ENCODE data around the gene HINFP.
"Not testable (repeated sequence)": the region's sequence is repeated elsewhere in the genome, so short reads cannot be mapped to it uniquely, and the experiment has no call there.

HINFP gene

DNA sequence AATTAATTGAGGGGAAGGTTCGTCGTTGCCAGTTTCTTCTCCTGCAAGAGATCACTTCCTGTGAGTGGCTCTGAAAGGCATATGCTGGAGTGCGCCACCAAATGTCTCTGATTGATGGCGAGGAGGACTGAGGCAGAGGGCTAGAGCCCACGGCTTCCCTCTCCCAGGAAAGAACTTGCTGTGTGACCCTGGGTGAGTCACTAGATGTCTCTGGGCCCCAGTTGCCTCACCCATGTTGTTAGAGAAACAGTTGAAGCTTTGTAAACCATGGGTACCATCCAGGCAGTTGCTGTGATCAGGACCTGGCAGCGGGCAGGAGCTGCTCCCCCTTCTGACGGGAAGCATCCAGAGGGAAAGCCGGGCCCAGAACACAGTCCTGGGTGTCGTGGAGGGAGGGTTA is 30.7 kb downstream of the HINFP start:
- Histone ChIP-seq H3K4me1 (ENCODE audit: insufficient read depth, low read length) (no peaks in the 10 kb centered on the region), H3K27me3 (ENCODE audit: insufficient read depth, low read length) (peaks cover 58% of the 10 kb centered on the region), H3K4me3 (ENCODE audit: low read length) (no peak overlapping the region), H3K9ac (ENCODE audit: low read depth, low read length) (no peak overlapping the region), H3K36me3 (ENCODE audit: insufficient read depth, low read depth, low read length) (no peaks in the 10 kb centered on the region), H3K9me3 (ENCODE audit: insufficient read depth, low read depth, low read length) (no peaks in the 10 kb centered on the region), H3K27ac (ENCODE audit: low read length) (no peak overlapping the region)

DNA sequence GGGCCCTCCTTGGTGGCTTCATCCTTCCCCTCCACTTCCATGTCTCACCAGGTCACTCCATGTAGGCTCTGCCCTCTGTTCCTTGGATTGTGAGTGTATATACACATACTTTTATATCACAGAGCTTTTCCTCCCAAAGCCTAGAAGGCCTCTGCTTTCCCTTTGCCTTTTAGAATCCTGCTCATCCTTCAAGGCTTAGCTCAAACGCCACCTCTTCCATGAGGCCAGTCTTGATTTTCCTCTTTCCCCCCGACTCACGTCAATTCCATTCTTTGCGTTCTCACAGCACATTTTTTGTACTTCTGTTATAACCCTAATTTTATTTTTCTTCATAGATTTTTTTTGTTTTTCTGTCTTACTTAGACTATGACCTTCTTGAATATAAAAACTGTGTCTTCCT is 31.2 kb downstream of the HINFP start:
- Histone ChIP-seq H3K36me3 (ENCODE audit: insufficient read depth, low read depth, low read length) (no peaks in the 10 kb centered on the region), H3K27me3 (ENCODE audit: insufficient read depth, low read length) (peaks cover 53% of the 10 kb centered on the region), H3K9ac (ENCODE audit: low read depth, low read length) (no peak overlapping the region), H3K27ac (ENCODE audit: low read length) (no peak overlapping the region), H3K4me3 (ENCODE audit: low read length) (no peak overlapping the region), H3K9me3 (ENCODE audit: insufficient read depth, low read depth, low read length) (no peaks in the 10 kb centered on the region), H3K4me1 (ENCODE audit: insufficient read depth, low read length) (no peaks in the 10 kb centered on the region)

DNA sequence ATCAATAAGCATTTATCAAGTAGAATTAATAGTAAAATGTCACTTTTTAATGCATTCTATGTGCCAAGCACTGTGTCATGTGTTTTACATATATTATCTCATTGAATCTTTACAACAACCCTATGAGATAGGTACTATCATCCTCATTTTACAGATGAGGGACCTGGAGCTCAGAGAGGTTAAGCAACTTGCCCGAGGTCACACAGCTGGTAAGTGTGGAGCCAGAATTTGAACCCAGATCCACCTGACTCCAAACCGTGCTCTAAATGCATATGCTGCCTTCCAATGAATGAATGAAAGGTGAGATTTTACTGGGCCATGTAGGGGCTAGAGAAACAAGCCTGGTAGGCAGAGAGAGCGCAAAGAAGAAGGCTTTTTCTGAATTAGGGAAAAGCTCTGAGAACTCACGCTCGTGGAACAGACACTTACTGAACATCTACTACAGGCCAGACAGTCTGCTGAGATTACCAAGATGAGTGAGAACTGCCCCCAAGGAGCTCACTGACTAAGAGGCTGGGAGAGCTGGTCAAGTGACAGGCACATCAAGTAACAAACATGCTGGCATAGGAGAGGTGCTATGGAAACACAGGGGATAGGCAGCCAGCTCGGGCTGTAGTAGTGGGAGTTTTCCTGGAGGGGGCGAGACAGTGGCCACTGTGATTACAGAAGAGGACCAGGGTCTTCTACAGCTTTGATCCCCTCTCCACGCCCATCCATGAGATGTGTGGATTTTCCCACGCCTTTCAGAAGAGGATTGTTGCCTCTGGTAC is 31.9 kb downstream of the HINFP start:
- no peaks in the 10 kb centered on the region for H3K36me3 ChIP-seq (ENCODE audit: insufficient read depth, low read depth, low read length)
- no peak overlapping the region for H3K4me3 ChIP-seq (ENCODE audit: low read length)
- H3K9me3 ChIP-seq (ENCODE audit: insufficient read depth, low read depth, low read length) = no peaks in the 10 kb centered on the region
- H3K27ac ChIP-seq (ENCODE audit: low read length) = no peak overlapping the region
- no peak overlapping the region for H3K9ac ChIP-seq (ENCODE audit: low read depth, low read length)
- H3K27me3 ChIP-seq (ENCODE audit: insufficient read depth, low read length) = peaks cover 46% of the 10 kb centered on the region
- H3K4me1 ChIP-seq (ENCODE audit: insufficient read depth, low read length) = no peaks in the 10 kb centered on the region

DNA sequence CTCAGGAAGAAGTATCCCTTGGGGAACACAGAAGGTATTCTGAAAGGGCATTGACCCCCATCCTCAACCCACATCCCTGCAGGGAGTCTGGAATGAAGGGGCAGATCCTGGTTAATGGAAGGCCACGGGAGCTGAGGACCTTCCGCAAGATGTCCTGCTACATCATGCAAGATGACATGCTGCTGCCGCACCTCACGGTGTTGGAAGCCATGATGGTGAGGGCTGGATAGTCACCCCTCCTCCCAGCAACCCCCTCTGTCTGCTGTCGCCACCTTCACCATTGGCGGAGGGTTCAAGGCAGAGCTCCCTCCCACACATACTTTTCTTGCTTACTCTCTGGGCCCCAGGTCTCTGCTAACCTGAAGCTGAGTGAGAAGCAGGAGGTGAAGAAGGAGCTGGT is 32.8 kb downstream of the HINFP start:
- no peaks in the 10 kb centered on the region for H3K9me3 ChIP-seq (ENCODE audit: insufficient read depth, low read depth, low read length)
- H3K36me3 ChIP-seq (ENCODE audit: insufficient read depth, low read depth, low read length) = no peaks in the 10 kb centered on the region
- no peak overlapping the region for H3K27ac ChIP-seq (ENCODE audit: low read length)
- no peak overlapping the region for H3K9ac ChIP-seq (ENCODE audit: low read depth, low read length)
- H3K4me1 ChIP-seq (ENCODE audit: insufficient read depth, low read length) = no peaks in the 10 kb centered on the region
- H3K27me3 ChIP-seq (ENCODE audit: insufficient read depth, low read length) = peaks cover 37% of the 10 kb centered on the region
- H3K4me3 ChIP-seq (ENCODE audit: low read length) = no peak overlapping the region

DNA sequence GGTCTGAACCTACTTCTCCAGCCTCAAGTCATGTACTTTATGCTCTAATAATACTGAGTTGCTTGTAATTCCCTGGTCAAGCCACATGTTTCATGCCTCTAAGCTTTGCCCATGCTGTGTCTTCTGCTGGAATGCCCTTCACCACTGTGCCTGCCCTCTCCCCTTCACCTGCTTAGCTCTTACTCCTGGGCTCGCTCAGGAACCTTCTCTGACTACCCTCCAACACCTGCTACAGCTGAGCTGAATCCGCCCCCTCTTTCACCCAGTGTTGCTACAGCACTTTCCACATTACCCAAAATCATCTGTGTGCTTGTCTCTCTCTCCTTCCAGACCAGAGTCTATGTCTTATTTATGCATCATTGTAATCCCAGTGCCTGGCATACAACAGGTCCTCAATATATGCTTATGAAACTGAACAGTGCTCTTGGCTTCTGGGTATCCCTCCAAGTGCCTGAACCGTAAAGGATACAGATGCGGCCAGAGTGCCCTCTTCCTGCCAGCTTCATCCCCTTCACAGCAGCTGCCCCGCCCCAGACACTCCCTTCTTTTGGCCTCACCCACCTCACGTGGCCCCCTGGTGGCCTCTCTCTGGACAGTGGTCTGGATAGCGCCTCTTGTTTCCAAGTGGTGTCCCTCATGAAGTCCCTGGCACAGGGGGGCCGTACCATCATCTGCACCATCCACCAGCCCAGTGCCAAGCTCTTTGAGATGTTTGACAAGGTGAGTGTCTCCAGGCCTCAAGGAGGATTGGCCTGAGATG is 34.5 kb downstream of the HINFP start:
- H3K27me3 ChIP-seq (ENCODE audit: insufficient read depth, low read length) = peaks cover 19% of the 10 kb centered on the region

DNA sequence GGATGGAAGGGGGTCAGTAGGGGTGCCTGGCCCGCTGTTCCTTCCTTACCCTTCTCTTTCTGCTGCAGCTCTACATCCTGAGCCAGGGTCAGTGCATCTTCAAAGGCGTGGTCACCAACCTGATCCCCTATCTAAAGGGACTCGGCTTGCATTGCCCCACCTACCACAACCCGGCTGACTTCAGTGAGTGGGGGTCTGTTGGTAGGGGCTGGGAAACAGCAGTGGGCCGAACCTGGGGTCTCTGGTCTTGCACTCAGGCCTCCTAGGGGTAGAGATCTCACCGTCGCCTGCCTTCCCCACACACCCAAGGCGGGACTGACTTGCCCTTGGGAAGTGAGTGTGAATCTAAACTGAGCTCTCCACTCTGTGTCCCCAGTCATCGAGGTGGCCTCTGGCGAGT is 35.1 kb downstream of the HINFP start:
- Histone ChIP-seq H3K4me1 (ENCODE audit: insufficient read depth, low read length) (no peaks in the 10 kb centered on the region), H3K36me3 (ENCODE audit: insufficient read depth, low read depth, low read length) (no peaks in the 10 kb centered on the region), H3K27me3 (ENCODE audit: insufficient read depth, low read length) (peaks cover 14% of the 10 kb centered on the region), H3K4me3 (ENCODE audit: low read length) (no peak overlapping the region), H3K27ac (ENCODE audit: low read length) (no peak overlapping the region), H3K9ac (ENCODE audit: low read depth, low read length) (no peak overlapping the region), H3K9me3 (ENCODE audit: insufficient read depth, low read depth, low read length) (no peaks in the 10 kb centered on the region)

More for the DNA sequence above, 34.5 kb downstream of the HINFP start:
- Histone ChIP-seq H3K36me3 (ENCODE audit: insufficient read depth, low read depth, low read length) (no peaks in the 10 kb centered on the region), H3K9ac (ENCODE audit: low read depth, low read length) (no peak overlapping the region), H3K27ac (ENCODE audit: low read length) (no peak overlapping the region), H3K4me3 (ENCODE audit: low read length) (no peak overlapping the region), H3K9me3 (ENCODE audit: insufficient read depth, low read depth, low read length) (no peaks in the 10 kb centered on the region), H3K4me1 (ENCODE audit: insufficient read depth, low read length) (no peaks in the 10 kb centered on the region)

DNA sequence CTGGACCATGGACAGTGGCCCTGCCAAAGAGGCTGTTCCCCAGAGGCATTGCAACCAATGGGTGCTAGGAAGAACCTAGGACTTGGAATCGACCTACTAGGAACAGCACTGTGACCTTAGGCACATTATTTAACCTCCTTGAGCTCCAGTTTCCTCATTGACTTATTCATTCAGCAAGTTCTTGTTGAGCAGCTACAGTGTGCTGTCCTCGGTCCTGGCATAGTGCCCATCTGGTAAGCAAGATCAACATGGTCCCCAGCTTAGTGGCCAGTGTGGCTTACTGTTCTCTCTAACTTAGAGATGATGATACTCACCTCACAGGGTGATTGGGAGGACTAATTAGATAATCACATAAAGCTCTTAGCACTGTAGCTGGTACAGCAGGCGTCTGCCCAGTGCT is 35.7 kb downstream of the HINFP start:
- H3K9ac ChIP-seq (ENCODE audit: low read depth, low read length) = no peak overlapping the region
- no peaks in the 10 kb centered on the region for H3K9me3 ChIP-seq (ENCODE audit: insufficient read depth, low read depth, low read length)
- H3K27ac ChIP-seq (ENCODE audit: low read length) = no peak overlapping the region
- H3K4me1 ChIP-seq (ENCODE audit: insufficient read depth, low read length) = no peaks in the 10 kb centered on the region
- H3K4me3 ChIP-seq (ENCODE audit: low read length) = no peak overlapping the region
- H3K36me3 ChIP-seq (ENCODE audit: insufficient read depth, low read depth, low read length) = no peaks in the 10 kb centered on the region
- peaks cover 8% of the 10 kb centered on the region for H3K27me3 ChIP-seq (ENCODE audit: insufficient read depth, low read length)

DNA sequence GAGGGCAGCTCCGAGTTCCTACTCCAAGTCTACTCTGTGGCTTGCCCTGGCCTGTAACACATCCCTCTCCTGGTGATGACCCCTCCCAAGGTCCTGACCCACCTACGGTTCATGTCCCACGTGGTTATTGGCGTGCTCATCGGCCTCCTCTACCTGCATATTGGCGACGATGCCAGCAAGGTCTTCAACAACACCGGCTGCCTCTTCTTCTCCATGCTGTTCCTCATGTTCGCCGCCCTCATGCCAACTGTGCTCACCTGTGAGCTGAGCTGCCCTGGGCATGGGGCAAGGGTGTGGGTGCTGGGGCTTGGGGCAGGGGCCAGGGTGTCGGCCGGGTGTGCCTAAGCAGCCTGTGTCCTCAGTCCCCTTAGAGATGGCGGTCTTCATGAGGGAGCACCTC is 37.1 kb downstream of the HINFP start:
- Histone ChIP-seq H3K4me1 (ENCODE audit: insufficient read depth, low read length) (no peaks in the 10 kb centered on the region), H3K9ac (ENCODE audit: low read depth, low read length) (no peak overlapping the region), H3K9me3 (ENCODE audit: insufficient read depth, low read depth, low read length) (no peaks in the 10 kb centered on the region), H3K27ac (ENCODE audit: low read length) (no peak overlapping the region), H3K27me3 (ENCODE audit: insufficient read depth, low read length) (peaks cover 4% of the 10 kb centered on the region; the same call in 1 of the 2 replicates), H3K4me3 (ENCODE audit: low read length) (no peak overlapping the region), H3K36me3 (ENCODE audit: insufficient read depth, low read depth, low read length) (no peaks in the 10 kb centered on the region)

DNA sequence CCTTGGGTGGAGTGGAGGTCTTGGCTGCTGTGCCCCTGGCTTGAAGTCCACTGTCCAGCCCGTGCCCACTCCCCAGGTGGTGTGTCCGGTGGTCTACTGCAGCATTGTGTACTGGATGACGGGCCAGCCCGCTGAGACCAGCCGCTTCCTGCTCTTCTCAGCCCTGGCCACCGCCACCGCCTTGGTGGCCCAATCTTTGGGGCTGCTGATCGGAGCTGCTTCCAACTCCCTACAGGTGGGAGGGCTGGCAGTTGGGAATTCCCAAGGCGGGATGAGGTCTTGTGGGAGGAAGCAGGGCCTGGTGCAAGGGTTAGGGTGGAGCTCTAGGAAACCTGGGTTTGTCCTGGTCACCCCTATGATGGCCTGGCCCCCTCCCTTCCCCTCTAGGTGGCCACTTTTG is 38.8 kb downstream of the HINFP start:
- Histone ChIP-seq H3K27me3 (ENCODE audit: insufficient read depth, low read length) (no peaks in the 10 kb centered on the region), H3K4me1 (ENCODE audit: insufficient read depth, low read length) (no peaks in the 10 kb centered on the region), H3K36me3 (ENCODE audit: insufficient read depth, low read depth, low read length) (no peaks in the 10 kb centered on the region), H3K27ac (ENCODE audit: low read length) (no peak overlapping the region), H3K9me3 (ENCODE audit: insufficient read depth, low read depth, low read length) (no peaks in the 10 kb centered on the region), H3K9ac (ENCODE audit: low read depth, low read length) (no peak overlapping the region), H3K4me3 (ENCODE audit: low read length) (no peak overlapping the region)

DNA sequence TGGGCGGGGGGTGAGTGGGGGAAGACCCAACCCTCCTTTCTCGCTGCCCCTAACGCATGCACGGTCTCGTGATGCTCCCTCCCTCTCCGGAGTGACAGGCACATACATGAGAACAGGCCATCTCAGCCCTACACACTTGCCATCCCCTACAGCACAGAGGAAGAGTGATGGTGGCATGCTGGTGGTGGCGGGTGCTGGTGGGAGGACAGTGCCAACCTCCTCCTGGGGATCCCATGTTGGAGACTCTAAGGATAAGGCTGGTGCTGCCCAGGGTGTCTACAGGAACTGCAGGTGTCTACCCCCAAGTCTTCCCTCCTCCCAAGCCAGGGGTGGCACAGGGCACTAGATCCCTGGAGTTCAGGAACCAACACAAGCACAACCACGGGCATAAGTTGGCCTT is 40.5 kb downstream of the HINFP start:
- Histone ChIP-seq H3K4me1 (ENCODE audit: insufficient read depth, low read length) (peaks cover 4% of the 10 kb centered on the region; the same call in 1 of the 2 replicates), H3K4me3 (ENCODE audit: low read length) (no peak overlapping the region), H3K36me3 (ENCODE audit: insufficient read depth, low read depth, low read length) (no peaks in the 10 kb centered on the region), H3K27me3 (ENCODE audit: insufficient read depth, low read length) (no peaks in the 10 kb centered on the region), H3K27ac (ENCODE audit: low read length) (no peak overlapping the region), H3K9ac (ENCODE audit: low read depth, low read length) (no peak overlapping the region), H3K9me3 (ENCODE audit: insufficient read depth, low read depth, low read length) (no peaks in the 10 kb centered on the region)

DNA sequence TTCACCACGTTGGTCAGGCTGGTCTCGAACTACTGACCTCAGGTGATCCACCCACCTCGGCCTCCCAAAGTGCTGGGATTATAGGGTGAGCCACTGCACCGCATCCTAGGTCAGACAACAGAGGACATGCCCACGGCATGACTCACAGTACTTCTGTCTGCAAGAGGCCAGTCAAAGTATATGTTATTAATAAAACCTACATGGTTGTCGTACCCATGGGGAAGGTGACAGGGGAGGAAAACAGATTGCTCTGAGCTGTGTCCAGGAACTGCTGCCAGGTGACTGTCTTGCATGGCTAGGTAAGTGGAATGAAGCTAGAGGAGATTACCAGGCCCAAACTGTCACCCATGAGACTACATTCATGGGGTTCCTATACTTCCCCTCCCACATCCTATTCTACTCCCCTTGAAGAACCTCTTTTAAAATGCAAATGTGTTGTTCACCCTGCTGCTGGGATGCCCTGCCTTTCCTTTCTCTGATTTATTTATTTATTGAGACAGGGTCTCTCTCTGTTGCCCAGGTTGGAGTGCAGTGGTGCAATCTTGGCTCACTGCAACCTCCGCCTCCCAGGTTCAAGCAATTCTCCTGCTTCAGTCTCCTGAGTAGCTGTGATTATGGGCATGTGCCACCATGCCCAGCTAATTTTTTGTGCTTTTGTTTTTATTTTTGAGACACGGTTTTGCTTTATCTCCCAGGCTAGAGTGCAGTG is 45.1 kb downstream of the HINFP start:
- H3K27me3 ChIP-seq (ENCODE audit: insufficient read depth, low read length) = no peaks in the 10 kb centered on the region
- no peaks in the 10 kb centered on the region for H3K36me3 ChIP-seq (ENCODE audit: insufficient read depth, low read depth, low read length)
- H3K4me1 ChIP-seq (ENCODE audit: insufficient read depth, low read length) = peaks cover 8% of the 10 kb centered on the region
- H3K9ac ChIP-seq (ENCODE audit: low read depth, low read length) = no peak overlapping the region
- H3K9me3 ChIP-seq (ENCODE audit: insufficient read depth, low read depth, low read length) = no peaks in the 10 kb centered on the region
- no peak overlapping the region for H3K27ac ChIP-seq (ENCODE audit: low read length)
- H3K4me3 ChIP-seq (ENCODE audit: low read length) = no peak overlapping the region

DNA sequence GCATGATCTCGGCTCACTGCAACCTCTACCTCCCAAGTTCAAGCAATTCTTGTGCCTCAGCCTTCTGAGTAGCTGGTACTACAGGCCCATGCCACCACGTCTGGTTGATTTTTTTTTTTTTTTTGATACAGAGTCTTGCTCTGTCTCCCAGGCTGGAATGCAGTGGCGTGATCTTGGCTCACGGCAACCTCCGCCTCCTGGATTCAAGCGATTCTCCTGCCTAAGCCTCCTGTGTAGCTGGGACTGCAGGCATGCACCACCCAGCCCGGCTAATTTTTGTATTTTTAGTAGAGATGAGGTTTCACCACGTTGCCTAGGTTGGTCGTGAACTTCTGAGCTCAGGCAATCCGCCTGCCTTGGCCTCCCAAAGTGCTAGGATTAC is 45.7 kb downstream of the HINFP start:
- not testable (repeated sequence) for H3K9me3 ChIP-seq (ENCODE audit: insufficient read depth, low read depth, low read length); H3K9ac ChIP-seq (ENCODE audit: low read depth, low read length); H3K36me3 ChIP-seq (ENCODE audit: insufficient read depth, low read depth, low read length); H3K27me3 ChIP-seq (ENCODE audit: insufficient read depth, low read length); H3K4me1 ChIP-seq (ENCODE audit: insufficient read depth, low read length); H3K27ac ChIP-seq (ENCODE audit: low read length); H3K4me3 ChIP-seq (ENCODE audit: low read length)

Measured in iPS-20b (cell line).